ENCODE results near the gene DUOX1. TPM values are rescaled to one million over a fixed set of nuclear protein-coding genes. Genes with fewer than 3 reads are reported as not detected.

Gene DUOX1
- total RNA-seq, 1 experiment from 2014 or later, result not detected

GRCh38 chr15:45110256-45110820 lies 19.5 kb upstream of the DUOX1 start:
- intact Hi-C loops (cut with micrococcal nuclease; ENCODE audit: unreplicated experiment), result no loop called here
- BruUV-seq (replicated peaks), result no TSS peak
- H3F3A ChIP-seq (ENCODE audit: insufficient read depth, low read depth), result no peaks in the 10 kb centered on the region
- no peaks in the 10 kb centered on the region for H3K79me2 ChIP-seq (ENCODE audit: low read depth)
- no peaks in the 10 kb centered on the region for H4K20me1 ChIP-seq (ENCODE audit: insufficient read depth)
- no peak overlapping the region for H2AFZ ChIP-seq
- no peaks in the 10 kb centered on the region for H3K9me3 ChIP-seq (ENCODE audit: insufficient read depth, low read depth)
- POLR2A ChIA-PET (ENCODE audit: unreplicated experiment), result interaction anchor here (0.7 kb wide), 1 partner anchor 53 kb away, joined by 4 read pairs; no protein-coding TSS in a partner anchor
- H3K4me1 ChIP-seq (replicated peaks; ENCODE audit: insufficient read depth), result no peaks in the 10 kb centered on the region
- no peak for TF ChIP-seq CTCF (conservative IDR thresholded peaks at IDR 0.05)
- TF ChIP-seq EZH2 (IDR thresholded peaks at IDR 0.05; ENCODE audit: low read depth), result no peak
- H3K9me2 ChIP-seq (ENCODE audit: insufficient read depth), result no peaks in the 10 kb centered on the region
- CTCF ChIA-PET, result no interaction called here
- no peak overlapping the region for H3K27ac ChIP-seq
- H3K27me3 ChIP-seq (ENCODE audit: insufficient read depth, low read depth), result peaks cover 3% of the 10 kb centered on the region; the same call in 1 of the 2 replicates
- DNase-seq, result no peak
- no peak overlapping the region for H3K4me3 ChIP-seq
- H3K4me2 ChIP-seq, result no peak overlapping the region
- H3K36me3 ChIP-seq (ENCODE audit: low read depth), result no peaks in the 10 kb centered on the region

GRCh38 chr15:45111390-45112142 lies 18.2 kb upstream of the DUOX1 start:
- Histone ChIP-seq H3K9me3 (ENCODE audit: insufficient read depth, low read depth) (no peaks in the 10 kb centered on the region), H3F3A (ENCODE audit: insufficient read depth, low read depth) (no peaks in the 10 kb centered on the region), H3K27me3 (ENCODE audit: insufficient read depth, low read depth) (peaks cover 3% of the 10 kb centered on the region; the same call in 1 of the 2 replicates), H2AFZ (no peak overlapping the region), H3K9me2 (ENCODE audit: insufficient read depth) (no peaks in the 10 kb centered on the region), H3K36me3 (ENCODE audit: low read depth) (no peaks in the 10 kb centered on the region), H4K20me1 (ENCODE audit: insufficient read depth) (no peaks in the 10 kb centered on the region), H3K79me2 (ENCODE audit: low read depth) (no peaks in the 10 kb centered on the region), H3K4me1 (replicated peaks; ENCODE audit: insufficient read depth) (no peaks in the 10 kb centered on the region), H3K27ac (no peak overlapping the region), H3K4me2 (no peak overlapping the region), H3K4me3 (no peak overlapping the region)
- CTCF ChIA-PET, result no interaction called here
- no peak for DNase-seq
- intact Hi-C loops (cut with micrococcal nuclease; ENCODE audit: unreplicated experiment), result no loop called here
- POLR2A ChIA-PET (ENCODE audit: unreplicated experiment), result no interaction called here
- BruUV-seq (replicated peaks), result no TSS peak
- TF ChIP-seq EZH2 (IDR thresholded peaks at IDR 0.05; ENCODE audit: low read depth) (no peak), CTCF (conservative IDR thresholded peaks at IDR 0.05) (no peak)

- H3K27ac ChIP-seq, result no peak overlapping the region
- no peak overlapping the region for H3K4me3 ChIP-seq
- no peak for DNase-seq
- CTCF ChIA-PET, result no interaction called here
- no peaks in the 10 kb centered on the region for H4K20me1 ChIP-seq (ENCODE audit: insufficient read depth)
- TF ChIP-seq EZH2 (IDR thresholded peaks at IDR 0.05; ENCODE audit: low read depth) (no peak), CTCF (conservative IDR thresholded peaks at IDR 0.05) (no peak)
- no peak overlapping the region for H3K4me2 ChIP-seq
- H3F3A ChIP-seq (ENCODE audit: insufficient read depth, low read depth), result no peaks in the 10 kb centered on the region
- H3K36me3 ChIP-seq (ENCODE audit: low read depth), result no peaks in the 10 kb centered on the region
- BruUV-seq (replicated peaks), result no TSS peak
- POLR2A ChIA-PET (ENCODE audit: unreplicated experiment), result no interaction called here
- H3K79me2 ChIP-seq (ENCODE audit: low read depth), result no peaks in the 10 kb centered on the region
- intact Hi-C loops (cut with micrococcal nuclease; ENCODE audit: unreplicated experiment), result no loop called here
- no peaks in the 10 kb centered on the region for H3K9me2 ChIP-seq (ENCODE audit: insufficient read depth)
- H3K27me3 ChIP-seq (ENCODE audit: insufficient read depth, low read depth), result peaks cover 3% of the 10 kb centered on the region; the same call in 1 of the 2 replicates
- H3K4me1 ChIP-seq (replicated peaks; ENCODE audit: insufficient read depth), result no peaks in the 10 kb centered on the region
- no peaks in the 10 kb centered on the region for H3K9me3 ChIP-seq (ENCODE audit: insufficient read depth, low read depth)
- no peak overlapping the region for H2AFZ ChIP-seq
These were observed 17.6 kb upstream of the DUOX1 start for GRCh38 chr15:45112143-45112590.

All from PC-9 (cell line).